GM13977 (cell line): ENCODE results near the gene FCGBP.

Experiments
- DNase-seq: peaks from one replicate; pipeline ENCODE4 v3.0.0; 2012; ENCODE audit warnings: low spot score
- CTCF ChIP-seq: IDR thresholded peaks from 2 replicates; pipeline ENCODE4 v1.5.1; 2012; ENCODE audit warnings: mild to moderate bottlenecking, control low read depth; ENCODE audit not compliant: insufficient read depth; ENCODE audit errors: extremely low read depth, missing control alignments
- in situ Hi-C: fragments of 300-500 bp; cut with MboI; formaldehyde crosslinking; loops from one replicate; pipeline ENCODE4 v1.12.0; 2022; ENCODE audit warnings: low sequenced_read_pairs, low pct_unique_long_range_greater_than_20kb, mixed read lengths, inconsistent platforms; ENCODE audit not compliant: unreplicated experiment

Gene FCGBP

GRCh38 chr19:39934584-39935363 lies at the start of gene FCGBP:
FCGBP (minus strand) TSS chr19:39934634.
- in situ Hi-C loops = no loop called here
- no peak for TF ChIP-seq CTCF

GRCh38 chr19:39983695-39984300 lies 49.4 kb upstream of the FCGBP start:
- in situ Hi-C loops = no loop called here
- no peak for TF ChIP-seq CTCF
- no peak for DNase-seq

More at GRCh38 chr19:39934584-39935363, at the start of gene FCGBP:
- no peak for DNase-seq

- in situ Hi-C loops = no loop called here
- TF ChIP-seq CTCF = no peak
- DNase-seq = no peak
These were observed 48.4 kb upstream of the FCGBP start for GRCh38 chr19:39982883-39983282.

- TF ChIP-seq CTCF = no peak
- no peak for DNase-seq
- in situ Hi-C loops = no loop called here
These were observed 40.1 kb upstream of the FCGBP start for GRCh38 chr19:39974377-39975155.

- in situ Hi-C loops = no loop called here
- DNase-seq = no peak
- no peak for TF ChIP-seq CTCF
These were observed 37.1 kb upstream of the FCGBP start for GRCh38 chr19:39971380-39972035.
